GM19452 (cell line): ENCODE data around the gene TSHB.

Experiments
- ATAC-seq: cut with Tn5 transposase; IDR thresholded peaks from one replicate; pipeline ENCODE4 v1.9.1; 2021; ENCODE audit not compliant: unreplicated experiment

Gene TSHB

DNA sequence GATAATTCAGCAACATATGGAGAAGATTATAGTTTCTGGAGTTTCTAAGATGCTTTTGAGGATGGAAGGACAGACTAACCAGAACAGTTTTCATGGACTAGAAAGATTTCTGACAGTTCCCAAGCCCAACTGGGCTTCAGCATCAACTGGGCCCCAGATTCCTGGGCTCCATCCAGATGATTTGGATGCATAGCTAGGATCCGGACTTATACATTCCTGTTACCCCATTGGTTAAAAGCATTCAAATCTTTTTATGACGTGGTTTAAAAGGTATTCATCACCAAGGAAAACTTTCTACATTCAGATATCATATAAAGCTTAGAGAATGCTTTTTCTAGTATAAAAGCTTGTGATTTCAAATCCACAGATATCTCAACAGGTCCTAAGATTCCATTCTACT is 29.7 kb downstream of the TSHB start:
- no peak for ATAC-seq

DNA sequence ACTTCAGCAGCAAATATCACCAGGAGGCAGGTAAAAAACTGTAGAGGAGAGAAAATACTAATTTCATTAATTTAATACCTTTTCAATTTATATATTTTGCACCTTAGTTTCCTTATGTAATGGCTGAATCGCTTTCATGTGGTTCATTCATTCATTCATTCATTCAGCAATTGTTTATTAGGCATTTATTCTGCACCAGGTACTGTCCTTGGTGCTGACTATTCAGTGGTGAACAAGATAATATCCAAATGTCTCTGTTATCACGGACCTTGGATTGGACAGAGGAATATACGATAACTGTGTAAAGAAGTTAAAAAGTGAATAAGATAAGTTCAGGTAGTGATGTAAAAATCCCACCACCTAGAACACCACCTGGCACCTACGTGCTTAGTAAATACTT is 30.9 kb downstream of the TSHB start:
- ATAC-seq: no peak

DNA sequence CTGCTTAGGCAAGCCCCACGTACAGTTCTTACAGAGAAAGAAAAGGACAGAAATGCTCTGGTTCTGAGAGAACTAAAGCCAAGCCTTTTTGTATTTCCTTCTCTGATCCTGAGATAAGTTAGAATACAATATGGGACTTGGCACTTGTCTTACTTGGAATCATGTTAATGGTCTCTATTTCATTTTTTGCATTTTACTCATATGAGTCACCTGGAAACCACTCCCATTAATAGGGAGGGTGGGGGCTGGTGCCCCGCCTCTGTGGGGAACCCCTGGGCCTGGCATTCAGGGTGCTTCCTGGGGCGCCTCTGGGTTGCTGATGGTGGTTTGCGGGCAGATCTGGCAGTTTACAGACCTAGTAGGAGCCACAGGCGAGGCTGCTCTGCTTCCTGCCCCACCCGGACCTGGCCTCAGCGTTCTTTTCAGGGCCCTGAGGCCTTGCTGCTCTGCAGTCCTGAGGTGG is 32.9 kb downstream of the TSHB start:
- ATAC-seq: peak; percentile 83

DNA sequence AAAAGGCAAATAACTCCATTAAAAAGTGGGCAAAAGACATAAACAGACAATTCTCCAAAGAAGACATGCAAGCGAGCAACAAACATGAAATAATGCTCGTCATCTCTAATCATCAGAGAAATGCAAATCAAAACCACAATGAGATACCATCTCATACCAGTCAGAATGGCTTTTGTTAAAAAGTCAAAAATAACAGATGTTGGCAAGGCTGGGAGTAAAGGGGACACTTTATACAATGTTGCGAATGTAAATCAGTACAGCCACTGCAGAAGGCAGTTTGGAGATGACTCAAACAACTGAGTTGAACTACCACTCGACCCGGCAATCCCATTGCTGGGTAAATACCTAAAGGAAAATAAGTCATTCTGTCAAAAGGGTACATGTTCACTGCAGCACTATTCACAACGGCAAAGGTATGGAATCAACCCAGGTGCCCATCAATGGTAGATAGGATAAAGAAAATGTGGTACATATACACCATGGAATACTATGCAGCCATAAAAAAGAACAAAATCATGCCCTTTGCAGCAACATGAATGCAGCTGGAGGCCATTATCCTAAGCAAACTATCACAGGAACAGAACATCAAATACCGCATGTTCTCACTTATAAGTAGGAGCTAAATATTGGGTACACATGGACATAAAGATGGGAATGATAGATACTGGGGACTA is 33.7 kb downstream of the TSHB start:
- no peak for ATAC-seq

DNA sequence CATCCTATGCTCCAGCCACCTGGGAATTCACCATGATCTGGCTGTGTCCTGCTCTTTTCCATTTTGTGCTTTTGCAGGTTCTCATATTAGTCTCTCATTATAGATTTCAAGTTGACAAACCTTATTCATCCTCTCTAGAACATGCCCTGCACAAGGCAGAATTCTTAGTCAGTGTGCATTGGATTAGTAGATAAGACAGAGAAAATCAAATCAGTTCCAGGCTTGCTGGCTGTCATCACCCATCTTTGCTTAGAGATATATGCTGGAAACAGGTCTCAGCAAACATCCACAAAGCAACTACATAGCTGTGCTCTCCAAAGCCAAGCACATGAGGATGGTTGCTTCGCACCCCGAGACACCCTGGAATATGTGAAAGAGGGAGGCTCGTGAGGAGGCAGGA is 34.8 kb downstream of the TSHB start:
- no peak for ATAC-seq

DNA sequence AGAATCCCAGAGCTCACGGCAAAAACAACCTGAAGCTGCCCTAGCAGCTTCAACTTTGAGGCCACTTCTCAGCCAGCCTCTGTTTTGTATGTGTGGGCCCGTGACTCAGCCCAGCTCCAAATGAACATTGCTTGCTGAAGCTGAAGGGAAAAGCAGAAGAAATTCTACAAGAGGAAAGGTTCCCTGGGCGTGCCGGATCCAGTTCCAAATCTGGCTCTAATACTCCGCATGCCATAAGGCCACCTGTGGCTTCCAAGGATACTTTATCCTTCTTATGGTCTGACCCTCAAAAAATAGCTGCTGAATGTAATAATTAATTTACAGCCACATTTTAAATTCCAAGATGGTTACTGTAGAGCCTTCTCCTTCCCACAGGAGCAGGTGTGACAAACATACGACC is 35.4 kb downstream of the TSHB start:
- no peak for ATAC-seq

DNA sequence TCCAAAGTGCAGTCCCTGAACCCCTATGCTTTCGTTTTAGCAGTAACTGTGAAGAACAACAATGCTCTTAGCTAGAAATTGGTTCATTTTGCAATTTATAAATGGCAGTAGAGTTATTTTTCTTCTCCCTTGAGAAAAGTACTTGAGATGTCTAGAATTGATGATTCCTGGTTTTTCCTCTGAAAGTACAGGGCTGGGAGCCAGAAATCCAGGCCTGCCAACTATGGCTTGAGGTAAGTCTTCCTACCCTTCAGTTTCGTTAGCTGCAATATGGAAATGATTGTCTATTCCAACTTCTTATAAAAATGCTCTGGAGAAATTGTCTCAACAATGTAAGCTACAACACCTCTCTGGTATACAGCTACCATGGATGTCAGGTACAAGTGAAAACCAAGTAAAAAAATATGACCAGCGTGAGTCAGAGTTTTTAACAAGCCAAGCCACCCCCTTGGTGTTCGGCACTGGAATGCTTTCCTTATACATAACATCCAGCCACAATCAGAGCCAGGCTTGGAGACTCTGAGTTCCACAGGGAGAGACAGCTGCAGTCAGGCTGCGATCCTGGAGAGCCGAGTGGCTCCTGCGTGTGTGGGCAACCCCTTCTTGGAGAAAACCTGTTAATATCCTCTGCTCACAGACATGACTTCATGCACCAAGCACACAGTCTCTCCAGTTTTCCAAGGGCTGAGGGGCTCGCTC is 37.7 kb downstream of the TSHB start:
- ATAC-seq: no peak

DNA sequence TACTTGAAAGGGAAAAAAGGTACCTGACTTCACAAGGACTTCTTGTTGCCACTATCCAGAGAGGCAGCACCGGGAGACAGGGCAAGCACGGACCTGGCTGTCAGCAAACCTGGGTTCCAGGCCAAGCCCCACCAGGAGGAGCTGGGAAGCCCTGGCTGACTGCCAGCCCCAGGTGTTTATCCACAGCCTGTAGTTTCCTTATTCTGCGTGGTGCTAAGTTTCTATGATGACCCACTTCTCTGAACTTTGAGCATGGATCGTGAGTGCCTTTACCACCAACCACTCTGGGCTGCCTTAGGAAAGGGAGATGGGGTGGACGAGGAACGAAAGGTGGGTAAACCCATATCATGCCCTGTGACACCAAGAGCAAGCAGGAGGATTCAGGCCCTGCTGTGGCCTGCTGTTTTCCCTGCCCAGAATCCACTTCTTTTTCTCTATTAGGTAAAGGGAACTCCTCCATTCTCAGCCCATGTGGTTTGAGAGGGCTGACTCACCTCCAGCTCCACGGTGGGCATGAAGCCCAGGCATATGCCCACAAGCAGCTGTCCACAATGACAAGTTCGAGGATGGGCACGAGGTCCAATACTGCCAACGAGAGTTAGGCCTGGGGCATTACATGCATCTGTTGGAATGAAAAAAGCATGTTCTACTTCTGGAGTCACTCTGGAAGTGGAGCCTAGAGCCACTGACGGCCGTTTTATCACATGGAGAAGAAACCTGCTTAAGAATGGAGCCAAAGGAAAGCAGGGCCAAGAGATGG is 39.4 kb downstream of the TSHB start:
- no peak for ATAC-seq

DNA sequence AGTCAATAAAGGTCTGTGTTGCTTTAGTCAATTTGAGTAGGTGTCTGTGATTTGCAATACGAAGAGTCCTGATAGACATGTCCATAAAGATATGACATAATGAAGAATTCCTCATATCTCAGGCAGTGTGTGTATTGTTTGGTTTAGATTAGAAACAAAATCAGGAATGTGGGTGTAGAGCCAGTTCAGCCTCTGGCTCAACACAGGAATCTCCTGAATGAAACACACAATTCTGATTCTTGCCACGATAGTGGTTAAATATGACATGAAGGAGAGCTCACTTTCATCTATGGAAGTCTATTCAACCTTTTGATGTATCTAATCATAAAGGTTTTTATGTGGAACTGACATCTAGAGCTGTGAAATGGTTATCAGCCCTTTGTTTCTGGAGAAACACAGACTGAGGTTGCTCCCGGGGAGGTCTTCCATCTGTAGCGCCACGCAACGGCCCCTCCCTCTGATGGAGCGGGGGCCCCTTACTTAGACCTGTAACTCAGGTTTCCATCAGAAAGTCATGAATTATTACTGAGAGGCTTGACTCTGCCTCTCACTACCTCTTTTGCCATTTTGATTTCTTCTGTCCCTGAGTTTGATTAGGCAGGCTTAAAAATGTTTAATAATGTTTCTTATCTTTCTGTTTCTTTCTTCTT is 40.2 kb downstream of the TSHB start:
- no peak for ATAC-seq

DNA sequence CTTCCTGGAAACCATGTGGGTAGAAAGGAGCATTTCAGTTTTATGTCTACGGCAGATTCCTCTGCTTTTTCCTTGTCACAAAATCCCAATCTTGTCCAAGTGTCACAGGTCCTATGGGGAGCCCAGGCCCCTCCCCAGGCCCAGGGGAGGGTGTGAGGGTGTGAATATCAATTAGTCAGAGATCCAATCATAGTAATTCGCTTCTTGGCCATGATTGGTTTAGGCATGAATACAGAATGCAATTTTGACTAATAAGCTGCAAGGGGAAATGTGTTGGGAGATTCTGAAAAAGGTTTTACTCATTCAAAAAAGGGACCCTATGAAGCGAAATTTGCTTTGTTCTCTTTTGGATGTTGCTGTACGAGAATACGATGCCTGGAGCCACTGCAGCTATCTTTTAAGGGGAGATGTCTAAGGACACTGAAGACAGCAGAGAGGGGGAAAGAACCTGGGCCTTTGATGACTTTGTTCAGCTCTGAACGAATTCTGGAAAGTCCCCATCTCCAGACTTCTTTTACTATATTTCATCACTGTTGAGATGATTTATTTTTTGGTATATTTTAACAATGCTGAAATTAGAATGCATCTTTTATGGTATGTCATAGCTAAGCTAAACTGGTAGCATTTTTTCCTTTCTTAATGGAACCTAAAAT is 41.5 kb downstream of the TSHB start:
- ATAC-seq: no peak

DNA sequence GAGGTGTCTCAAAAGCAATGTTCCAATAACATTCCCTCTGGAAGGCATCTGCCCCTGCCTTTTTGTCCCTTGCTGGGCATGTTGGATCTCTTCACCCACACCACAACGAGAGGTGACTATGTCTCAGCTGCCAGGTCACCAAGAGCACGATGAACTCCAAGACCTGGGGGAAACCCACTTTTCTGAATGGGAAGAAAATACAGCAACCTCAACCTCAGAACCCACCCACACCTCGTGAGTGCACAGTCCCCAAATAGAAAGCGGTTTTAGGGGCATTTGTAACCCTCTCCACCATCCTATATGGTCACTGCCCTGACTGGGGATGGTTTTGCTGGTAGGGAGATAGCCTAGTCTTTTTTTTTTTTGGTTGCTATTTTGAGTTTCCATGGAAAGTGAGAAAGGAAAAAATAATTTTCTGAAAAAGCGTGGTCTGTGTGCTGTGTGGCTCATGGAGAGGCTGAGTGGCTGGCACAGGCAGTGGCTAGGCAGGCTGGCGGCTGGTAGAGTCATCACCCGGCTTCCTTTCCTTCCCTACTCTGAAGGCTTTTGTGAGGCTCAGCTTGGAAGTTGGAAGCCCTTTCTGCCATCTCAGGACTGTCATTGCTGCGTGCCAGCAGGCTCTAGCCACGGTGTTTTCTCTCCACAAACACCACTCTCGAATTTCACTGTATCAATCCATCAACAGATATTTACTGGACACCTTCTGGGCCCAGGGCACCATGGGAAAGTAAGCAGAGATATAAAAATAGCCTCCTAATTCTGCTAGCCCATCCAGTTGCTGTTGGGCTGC is 43.9 kb downstream of the TSHB start:
- ATAC-seq: no peak

DNA sequence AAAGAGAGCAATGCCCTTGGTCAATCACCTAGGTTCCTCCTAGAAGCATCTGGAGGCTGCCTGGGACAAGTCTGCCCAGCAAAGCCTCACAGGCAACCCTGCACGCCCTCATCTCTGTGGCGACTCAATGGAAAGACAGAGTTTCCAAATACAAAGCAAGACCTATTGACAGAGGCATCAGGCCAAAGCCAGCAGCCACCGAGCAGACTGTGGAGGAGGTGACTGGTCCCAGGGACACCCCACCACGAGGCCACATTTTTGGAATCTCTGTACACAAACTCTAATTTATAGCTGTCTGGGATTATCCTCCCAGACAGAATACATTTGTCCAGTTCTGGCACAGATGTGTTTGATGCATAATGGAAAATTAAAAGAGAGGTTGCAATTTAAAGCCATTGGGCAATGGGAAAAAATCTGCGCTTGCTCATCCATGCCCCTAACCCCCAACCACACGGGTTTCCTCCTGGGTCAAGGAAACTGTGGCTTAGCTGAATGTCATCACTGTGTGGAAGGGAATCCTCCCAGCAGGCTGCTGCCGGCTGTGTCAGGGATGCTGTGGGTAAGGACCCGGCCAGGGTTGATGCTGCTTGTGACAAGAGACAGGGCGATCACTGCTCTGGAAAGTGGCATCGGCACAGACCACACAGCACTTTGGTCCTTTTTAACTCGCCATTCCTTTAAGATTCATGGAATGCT is 45.4 kb downstream of the TSHB start:
- no peak for ATAC-seq

DNA sequence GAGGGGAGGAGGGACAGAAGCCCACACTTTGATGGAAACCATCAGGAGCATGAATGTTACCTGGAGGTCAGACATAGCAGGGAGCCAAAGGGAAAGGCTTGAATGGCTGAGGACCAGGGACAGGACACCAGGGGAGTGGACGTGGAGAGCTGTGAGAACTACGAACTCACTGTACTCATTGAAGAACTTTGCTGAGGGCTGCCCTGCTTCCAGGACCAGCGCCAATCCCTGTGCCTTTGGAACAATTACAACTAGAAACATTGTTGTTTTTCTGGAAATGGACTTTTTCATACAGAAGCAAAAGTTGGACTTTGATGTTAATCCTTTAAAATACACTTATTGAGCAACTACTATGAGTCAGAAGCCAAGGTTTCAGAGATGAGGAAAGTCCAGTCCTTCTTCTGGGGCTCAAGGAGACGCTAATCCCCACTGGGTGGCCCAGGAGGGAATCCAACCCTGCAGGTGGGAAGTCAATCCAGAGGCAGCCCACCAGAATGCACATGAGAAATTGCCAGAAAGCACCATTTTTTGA is 46.8 kb downstream of the TSHB start:
- ATAC-seq: no peak

DNA sequence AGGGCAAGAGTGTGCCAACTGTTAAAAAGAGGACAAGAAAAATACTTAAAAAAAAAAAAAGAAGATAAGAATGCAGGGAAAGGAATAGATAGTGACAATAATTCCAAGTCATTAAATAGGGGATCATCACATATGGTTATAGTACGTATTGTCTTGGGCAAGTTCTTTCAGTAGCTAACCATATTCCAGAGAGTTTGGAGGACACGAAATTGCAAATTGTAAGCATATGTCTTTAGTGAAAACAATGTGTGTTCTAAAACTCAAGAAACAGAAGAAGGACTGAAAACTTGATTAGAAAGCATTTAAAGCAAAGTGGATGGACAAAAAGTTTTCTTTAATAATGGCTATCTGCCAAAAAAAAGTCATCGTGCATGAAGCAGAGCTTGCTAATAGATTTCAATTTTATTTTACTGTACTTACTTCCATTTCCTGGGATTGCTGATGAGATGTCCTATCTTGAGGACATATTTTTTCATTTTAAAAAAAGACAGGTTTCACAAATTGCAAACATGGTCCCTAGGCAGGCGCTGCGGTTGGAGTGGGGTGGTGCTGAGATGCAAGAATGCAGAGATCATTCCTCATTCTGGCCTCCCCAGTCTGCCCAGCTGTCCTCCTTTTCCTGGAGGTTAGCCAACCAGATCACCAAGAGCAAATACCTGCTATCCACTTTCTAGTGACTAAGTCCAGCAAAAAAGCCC is 47.8 kb downstream of the TSHB start:
- ATAC-seq: no peak

DNA sequence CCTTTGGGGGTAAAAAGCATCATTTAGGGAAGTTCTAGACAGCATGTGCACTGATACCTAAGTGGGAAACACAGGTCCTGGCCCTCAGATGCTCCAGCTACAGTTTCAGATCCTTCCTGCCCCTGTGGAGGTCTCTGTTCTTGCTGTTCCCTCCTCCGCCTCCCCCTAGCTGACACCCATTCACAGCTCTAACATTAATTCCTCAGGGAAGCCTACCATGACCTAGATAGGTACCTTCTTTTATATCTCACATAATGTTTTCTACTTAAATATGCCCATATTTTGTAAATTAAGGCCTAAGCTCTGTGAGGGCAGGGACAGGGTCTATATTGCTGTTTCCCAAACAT is 48.3 kb downstream of the TSHB start:
- ATAC-seq: no peak

DNA sequence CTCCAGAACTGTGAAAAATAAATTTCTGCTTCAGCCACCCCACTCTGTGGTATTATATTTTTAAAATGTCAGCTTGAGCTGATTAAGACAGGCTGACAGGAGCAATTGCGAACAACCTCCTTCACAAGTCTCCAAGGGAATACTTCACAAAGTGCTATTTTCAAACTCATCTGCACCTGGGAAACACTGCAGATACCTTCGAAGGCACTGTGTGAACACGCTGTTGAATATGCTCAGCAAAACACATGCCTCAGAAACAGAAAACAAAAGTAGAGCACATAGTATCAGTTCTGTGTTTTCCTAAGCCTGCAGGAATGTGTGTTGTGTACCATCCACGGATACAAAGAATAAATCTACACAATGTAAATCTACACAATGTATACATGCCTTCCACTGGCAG is 49.1 kb downstream of the TSHB start:
- ATAC-seq: no peak

DNA sequence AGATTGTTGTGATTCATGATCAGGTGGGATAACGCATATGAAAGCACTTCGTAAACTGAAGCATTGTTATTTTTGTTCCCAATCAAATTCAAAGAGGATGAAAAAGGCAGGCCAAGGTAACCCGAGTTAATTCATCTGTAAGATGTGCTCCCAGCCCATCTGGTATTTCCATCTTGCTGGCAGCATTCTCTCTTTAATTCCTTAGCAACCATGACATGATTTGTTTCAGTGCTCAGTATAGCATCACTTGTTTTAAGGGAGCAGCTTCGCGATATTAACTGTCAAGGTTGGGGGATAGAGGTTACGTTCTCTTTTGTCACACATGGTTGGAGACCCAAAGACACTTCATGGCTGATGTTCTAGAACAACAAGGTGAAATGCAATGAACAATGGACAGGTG is 53.3 kb downstream of the TSHB start:
- ATAC-seq: no peak
